ENCODE results near the gene MYOCD.

MYOCD gene

GRCh38 chr17:12727881-12728280, 62.2 kb downstream of the MYOCD start:
- CTCF ChIA-PET, result interaction anchor here (1.5 kb wide), 1 partner anchor 14 kb away, joined by 5 read pairs; no protein-coding TSS in a partner anchor
- TF ChIP-seq CTCF (IDR thresholded peaks at IDR 0.05; ENCODE audit: control extremely low read depth, extremely low read depth, low read depth, missing control alignments), result no peak
- no peak for DNase-seq (ENCODE audit: extremely low spot score)
- POLR2A ChIA-PET, result no interaction called here

GRCh38 chr17:12729086-12729485, 63.4 kb downstream of the MYOCD start:
- CTCF ChIA-PET, result interaction anchor here (1.5 to 2.3 kb wide), 2 partner anchors 13 kb away, joined by 5 to 9 read pairs; no protein-coding TSS in a partner anchor
- DNase-seq (ENCODE audit: extremely low spot score), result no peak
- TF ChIP-seq CTCF (IDR thresholded peaks at IDR 0.05; ENCODE audit: control extremely low read depth, extremely low read depth, low read depth, missing control alignments), result no peak
- POLR2A ChIA-PET, result no interaction called here

- POLR2A ChIA-PET, result no interaction called here
- TF ChIP-seq CTCF (IDR thresholded peaks at IDR 0.05; ENCODE audit: control extremely low read depth, extremely low read depth, low read depth, missing control alignments), result no peak
- CTCF ChIA-PET, result interaction anchor here (2.3 kb wide), 1 partner anchor 11 kb away, joined by 9 read pairs; no protein-coding TSS in a partner anchor
- DNase-seq (ENCODE audit: extremely low spot score), result no peak
Measured at GRCh38 chr17:12730421-12730820, 64.7 kb downstream of the MYOCD start.

- TF ChIP-seq CTCF (IDR thresholded peaks at IDR 0.05; ENCODE audit: control extremely low read depth, extremely low read depth, low read depth, missing control alignments), result no peak
- CTCF ChIA-PET, result interaction anchor here (2.3 kb wide), 1 partner anchor 11 kb away, joined by 9 read pairs; no protein-coding TSS in a partner anchor
- POLR2A ChIA-PET, result no interaction called here
- DNase-seq (ENCODE audit: extremely low spot score), result no peak
Measured at GRCh38 chr17:12730931-12731521, 65.3 kb downstream of the MYOCD start.

GRCh38 chr17:12731839-12732238, 66.1 kb downstream of the MYOCD start:
- TF ChIP-seq CTCF (IDR thresholded peaks at IDR 0.05; ENCODE audit: control extremely low read depth, extremely low read depth, low read depth, missing control alignments), result no peak
- ChIA-PET POLR2A (no interaction called here), CTCF (no interaction called here)
- no peak for DNase-seq (ENCODE audit: extremely low spot score)

GRCh38 chr17:12732366-12732765, 66.7 kb downstream of the MYOCD start:
- no peak for TF ChIP-seq CTCF (IDR thresholded peaks at IDR 0.05; ENCODE audit: control extremely low read depth, extremely low read depth, low read depth, missing control alignments)
- ChIA-PET CTCF (no interaction called here), POLR2A (no interaction called here)
- no peak for DNase-seq (ENCODE audit: extremely low spot score)
